Measurements from ENCODE around the gene PLA2G1B.

The PLA2G1B gene
- total RNA-seq = 0 to 0.06 (median 0) reads per million in 18 experiments

GRCh38 chr12:120327593-120327992 lies at the start of gene PLA2G1B:
Gene PLA2G1B (minus strand): TSS chr12:120327779. CDS start chr12:120327753, 26 bp downstream.
- no peak for DNase-seq

GRCh38 chr12:120376934-120377572 lies 49.5 kb upstream of the PLA2G1B start:
- DNase-seq = no peak

- no peak for DNase-seq
Observed at GRCh38 chr12:120376416-120376815, 48.8 kb upstream of the PLA2G1B start.

GRCh38 chr12:120376009-120376408 lies 48.4 kb upstream of the PLA2G1B start:
- DNase-seq = no peak

- no peak for DNase-seq
Observed at GRCh38 chr12:120373683-120374082, 46.1 kb upstream of the PLA2G1B start.

GRCh38 chr12:120370343-120371243 lies 43.0 kb upstream of the PLA2G1B start:
- DNase-seq = no peak

GRCh38 chr12:120369603-120370342 lies 42.2 kb upstream of the PLA2G1B start:
- no peak for DNase-seq

GRCh38 chr12:120368789-120369602 lies 41.4 kb upstream of the PLA2G1B start, which contains the start of gene MSI1:
Gene MSI1 (minus strand): TSS chr12:120369164. CDS start chr12:120369091, 73 bp downstream.
- no peak for DNase-seq

- no peak for DNase-seq
Observed at GRCh38 chr12:120367924-120368788, 40.6 kb upstream of the PLA2G1B start.

GRCh38 chr12:120367233-120367923 lies 39.8 kb upstream of the PLA2G1B start:
- no peak for DNase-seq

- no peak for DNase-seq
Observed at GRCh38 chr12:120366845-120367232, 39.3 kb upstream of the PLA2G1B start.

- no peak for DNase-seq
Observed at GRCh38 chr12:120366341-120366705, 38.7 kb upstream of the PLA2G1B start.

- DNase-seq = no peak
Observed at GRCh38 chr12:120365675-120366340, 38.2 kb upstream of the PLA2G1B start.

GRCh38 chr12:120364487-120364886 lies 36.9 kb upstream of the PLA2G1B start:
- DNase-seq = no peak

- DNase-seq = no peak
Observed at GRCh38 chr12:120363274-120363855, 35.8 kb upstream of the PLA2G1B start.

GRCh38 chr12:120362516-120363273 lies 35.1 kb upstream of the PLA2G1B start:
- DNase-seq = no peak

- no peak for DNase-seq
Observed at GRCh38 chr12:120361506-120362208, 34.1 kb upstream of the PLA2G1B start.

GRCh38 chr12:120359128-120359527 lies 31.5 kb upstream of the PLA2G1B start:
- DNase-seq = no peak
